GM12874 (cell line): Measurements from ENCODE around the gene MRTFA.

Experiments used
- TF ChIP-seq, protein P1 (sequence below): IDR thresholded peaks from 2 replicates; pipeline ENCODE4 v1.5.1; 2011; ENCODE audit warnings: low read depth, mild to moderate bottlenecking, control low read depth, low read length, moderate library complexity; ENCODE audit not compliant: insufficient read depth

MRTFA gene

DNA sequence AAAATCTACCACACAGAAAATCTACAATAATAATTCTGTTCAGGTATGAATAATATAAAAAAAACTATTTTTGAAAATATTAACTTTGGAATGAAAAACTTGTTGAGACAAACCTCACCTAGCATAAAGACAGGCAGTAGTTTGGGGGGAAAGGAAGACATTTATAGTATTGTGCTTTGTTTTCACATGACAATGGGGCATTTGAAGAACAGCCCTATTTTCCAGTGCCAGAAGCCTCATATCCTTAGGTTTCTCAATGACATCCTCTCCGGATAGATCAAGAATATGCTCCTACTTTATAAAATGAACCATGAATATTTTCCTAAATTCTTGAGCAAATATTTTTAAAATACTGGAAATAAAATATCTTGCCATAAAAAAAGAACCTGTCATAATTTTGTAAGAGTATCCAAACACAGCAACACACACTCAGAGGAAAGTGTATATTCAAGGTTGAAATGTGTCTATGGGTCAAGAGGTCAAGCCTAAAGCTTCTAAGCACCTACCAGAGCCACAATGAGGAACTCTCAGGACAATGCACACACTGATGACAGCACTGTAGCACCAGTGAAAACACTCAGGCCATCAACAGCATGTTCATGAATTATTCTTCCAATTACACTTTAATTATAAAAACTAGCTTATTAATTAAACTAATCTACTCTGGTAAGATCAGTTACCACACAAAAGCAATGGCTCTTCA is 68.7 kb downstream of the MRTFA start:
- TF ChIP-seq, protein P1, sequence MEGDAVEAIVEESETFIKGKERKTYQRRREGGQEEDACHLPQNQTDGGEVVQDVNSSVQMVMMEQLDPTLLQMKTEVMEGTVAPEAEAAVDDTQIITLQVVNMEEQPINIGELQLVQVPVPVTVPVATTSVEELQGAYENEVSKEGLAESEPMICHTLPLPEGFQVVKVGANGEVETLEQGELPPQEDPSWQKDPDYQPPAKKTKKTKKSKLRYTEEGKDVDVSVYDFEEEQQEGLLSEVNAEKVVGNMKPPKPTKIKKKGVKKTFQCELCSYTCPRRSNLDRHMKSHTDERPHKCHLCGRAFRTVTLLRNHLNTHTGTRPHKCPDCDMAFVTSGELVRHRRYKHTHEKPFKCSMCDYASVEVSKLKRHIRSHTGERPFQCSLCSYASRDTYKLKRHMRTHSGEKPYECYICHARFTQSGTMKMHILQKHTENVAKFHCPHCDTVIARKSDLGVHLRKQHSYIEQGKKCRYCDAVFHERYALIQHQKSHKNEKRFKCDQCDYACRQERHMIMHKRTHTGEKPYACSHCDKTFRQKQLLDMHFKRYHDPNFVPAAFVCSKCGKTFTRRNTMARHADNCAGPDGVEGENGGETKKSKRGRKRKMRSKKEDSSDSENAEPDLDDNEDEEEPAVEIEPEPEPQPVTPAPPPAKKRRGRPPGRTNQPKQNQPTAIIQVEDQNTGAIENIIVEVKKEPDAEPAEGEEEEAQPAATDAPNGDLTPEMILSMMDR, result no peak

DNA sequence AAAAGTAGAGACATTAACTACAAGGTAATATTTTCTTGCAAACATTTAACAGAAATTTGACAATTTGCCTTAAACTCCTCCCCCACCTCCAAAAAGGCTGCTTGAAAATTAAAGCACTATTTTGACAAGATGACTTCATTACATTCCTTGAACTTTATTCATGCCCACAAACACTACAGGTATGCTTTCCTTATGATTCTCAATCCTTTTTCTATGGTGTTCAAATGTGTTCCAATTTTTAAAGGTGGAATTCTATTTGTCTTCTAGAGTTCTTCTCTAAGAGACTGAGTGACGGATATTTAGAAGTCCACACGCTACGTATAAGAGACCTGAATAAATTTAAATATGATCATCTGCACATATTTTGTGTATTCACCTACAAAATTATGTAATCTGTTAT is 69.4 kb downstream of the MRTFA start:
- TF ChIP-seq, protein P1, result no peak

- TF ChIP-seq, protein P1, result no peak
These were observed 75.5 kb downstream of the MRTFA start for GRCh38 chr22:40560994-40561515.

DNA sequence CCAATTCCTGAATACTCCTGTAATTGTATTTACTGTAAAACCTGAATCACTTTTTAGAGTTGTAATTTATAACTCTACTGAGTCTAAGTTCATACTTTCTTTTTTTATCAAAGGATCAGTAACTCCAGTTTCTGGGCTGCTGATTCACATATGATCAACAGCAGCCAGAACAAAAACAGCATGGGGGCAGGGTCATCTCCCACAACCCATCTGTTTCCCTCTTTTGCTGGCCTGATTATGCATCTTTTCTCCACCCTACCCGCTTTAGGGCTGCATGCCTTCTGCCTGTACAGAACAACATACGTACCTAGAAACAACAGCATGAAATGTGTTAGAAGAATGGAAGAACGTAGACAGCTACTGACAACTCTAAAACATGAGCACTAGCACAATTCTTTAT is 76.0 kb downstream of the MRTFA start:
- TF ChIP-seq, protein P1, result no peak

DNA sequence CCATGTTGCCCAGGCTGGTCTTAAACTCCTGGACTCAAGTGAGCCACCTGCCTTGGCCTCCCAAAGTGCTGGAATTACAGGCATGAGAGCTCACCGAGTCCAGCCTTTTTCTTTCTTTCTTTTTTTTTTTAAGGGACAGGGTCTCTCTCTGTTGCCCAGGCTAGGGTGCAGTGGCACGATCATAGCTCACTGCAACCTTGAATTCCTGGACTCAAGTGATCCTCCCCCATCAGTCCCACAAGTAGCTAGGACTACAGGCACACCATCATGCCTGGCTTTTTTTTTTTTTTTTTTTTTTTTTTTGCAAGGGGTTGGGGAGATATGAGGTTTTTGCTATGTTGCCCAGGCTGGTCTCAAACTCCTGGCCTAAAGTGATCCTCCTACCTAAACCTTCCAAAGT is 78.5 kb downstream of the MRTFA start:
- TF ChIP-seq, protein P1, result no peak

DNA sequence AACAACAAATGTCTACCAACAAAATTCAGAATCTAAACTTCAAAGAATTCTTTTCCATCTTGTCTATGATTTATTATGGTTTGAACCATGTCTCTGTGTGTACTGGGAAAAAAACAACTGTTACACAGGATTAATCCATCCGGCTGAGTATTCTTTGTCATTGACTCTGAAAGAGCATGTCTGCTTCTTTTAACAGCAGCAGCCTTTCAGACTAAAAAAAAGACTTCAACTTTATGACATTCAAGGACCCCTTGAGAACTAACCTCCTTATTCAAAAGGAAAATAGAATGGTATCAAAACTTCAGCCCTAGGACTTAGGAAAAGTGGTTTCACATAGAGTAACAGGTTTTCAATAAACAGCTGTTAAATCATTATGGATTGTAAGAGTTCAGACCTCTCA is 79.9 kb downstream of the MRTFA start:
- TF ChIP-seq, protein P1, result no peak

- TF ChIP-seq, protein P1, result no peak
These were observed 83.4 kb downstream of the MRTFA start for GRCh38 chr22:40553014-40553554.
